Right ventricle myocardium superior (tissue), 1 donor: ENCODE data around the gene WWOX. TPM values are rescaled to one million over a fixed set of nuclear protein-coding genes. Genes with fewer than 3 reads are reported as not detected.

Experiments used
- ATAC-seq: fragments of 200-7000 bp; cut with Tn5 transposase; one replicate; pipeline ENCODE4 v1.9.1; 2020; ENCODE audit warnings: mild to moderate bottlenecking; ENCODE audit not compliant: poor library complexity
- DNase-seq: peaks from one replicate; pipeline ENCODE4 v3.0.0-alpha.2; 2020
- intact Hi-C: fragments of 100-400 bp; cut with DNase I; formaldehyde crosslinking; loops from one replicate; pipeline ENCODE4 v1.11.2; 2022
- total RNA-seq: library from RNA; stranded (reverse); fragmentation: NEBNext Ultra II Directional; extraction: Animal tissue kit (Norgen Biotek cat#: 25700); gene quantifications from one replicate; pipeline ENCODE4 v1.2.1, GENCODE V29; 2021
- donor health status: DM: no; HTN: yes; CAD: no; lungs with severe emphysema.

The WWOX gene
- total RNA-seq, 1 donor from 2014 or later = 11.5 TPM

GRCh38 chr16:78389009-78389498, 289.6 kb downstream of the WWOX start:
- peak; percentile 49 for DNase-seq
- intact Hi-C loops = no loop called here
- ATAC-seq = peak; percentile 74

- ATAC-seq (peak; percentile 74), DNase-seq (no peak)
- intact Hi-C loops = no loop called here
Measured at GRCh38 chr16:78390092-78390491, 290.6 kb downstream of the WWOX start.

GRCh38 chr16:78390508-78391324, 291.3 kb downstream of the WWOX start:
- intact Hi-C loops = no loop called here
- ATAC-seq (no peak), DNase-seq (no peak)

DNA sequence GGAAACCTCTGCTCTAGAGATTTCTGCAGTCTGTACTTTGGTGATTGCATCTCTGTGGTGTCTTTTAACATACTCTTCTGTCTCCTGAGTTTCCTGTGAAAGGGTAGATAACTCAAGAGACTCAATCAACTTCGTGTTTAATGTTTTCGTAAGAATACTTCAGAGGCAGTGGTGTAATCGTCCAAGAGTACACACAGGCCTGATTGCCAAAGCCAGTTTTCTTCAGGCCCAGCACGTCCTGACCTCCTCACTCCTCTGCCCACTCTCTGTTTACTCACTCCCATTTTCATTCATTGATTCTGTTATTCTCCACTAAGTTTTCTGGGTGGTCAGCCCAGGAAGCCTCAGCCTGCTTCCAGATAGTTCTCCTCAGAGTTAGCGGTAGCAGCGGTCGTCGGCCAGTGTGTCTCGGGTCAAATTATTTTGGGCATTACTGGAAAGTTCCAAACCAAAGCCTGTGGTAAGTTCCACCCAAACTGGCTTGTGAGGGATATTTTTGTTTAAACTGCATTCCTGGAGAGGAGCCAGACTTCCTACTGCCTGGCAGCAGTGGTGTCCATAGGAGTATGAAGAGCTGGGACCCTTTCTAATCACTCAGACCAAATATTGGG, 293.2 kb downstream of the WWOX start:
- intact Hi-C loops = no loop called here
- peak; percentile 9 for ATAC-seq

GRCh38 chr16:78395035-78395434, 295.6 kb downstream of the WWOX start:
- no peak for DNase-seq
- intact Hi-C loops = no loop called here
- ATAC-seq = no peak

More for the DNA sequence above, 293.2 kb downstream of the WWOX start:
- DNase-seq = no peak

- DNase-seq (no peak), ATAC-seq (no peak)
- intact Hi-C loops = no loop called here
Measured at GRCh38 chr16:78396046-78396445, 296.6 kb downstream of the WWOX start.

- ATAC-seq (no peak), DNase-seq (no peak)
- intact Hi-C loops = no loop called here
Measured at GRCh38 chr16:78396673-78397072, 297.2 kb downstream of the WWOX start.

DNA sequence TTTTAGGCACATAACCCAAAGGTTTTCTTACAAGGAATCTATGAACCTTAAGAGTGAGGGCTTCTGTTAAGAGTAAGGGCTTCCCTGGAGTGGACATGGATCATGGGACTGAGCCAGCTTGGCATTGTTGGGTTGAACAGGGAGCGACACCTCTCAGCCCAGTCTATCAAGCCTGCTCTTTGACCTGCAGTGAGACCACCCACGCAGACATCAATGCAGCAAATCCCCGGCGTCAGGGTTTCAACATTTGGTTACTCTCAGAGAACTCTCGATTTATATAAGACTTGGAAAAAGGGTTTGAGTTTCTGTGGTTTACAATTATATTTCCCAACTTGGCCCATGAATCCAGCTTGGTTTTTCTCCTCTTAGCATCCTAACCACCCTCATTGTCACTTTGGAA, 299.9 kb downstream of the WWOX start:
- no peak for ATAC-seq
- intact Hi-C loops = no loop called here
- DNase-seq = no peak

DNA sequence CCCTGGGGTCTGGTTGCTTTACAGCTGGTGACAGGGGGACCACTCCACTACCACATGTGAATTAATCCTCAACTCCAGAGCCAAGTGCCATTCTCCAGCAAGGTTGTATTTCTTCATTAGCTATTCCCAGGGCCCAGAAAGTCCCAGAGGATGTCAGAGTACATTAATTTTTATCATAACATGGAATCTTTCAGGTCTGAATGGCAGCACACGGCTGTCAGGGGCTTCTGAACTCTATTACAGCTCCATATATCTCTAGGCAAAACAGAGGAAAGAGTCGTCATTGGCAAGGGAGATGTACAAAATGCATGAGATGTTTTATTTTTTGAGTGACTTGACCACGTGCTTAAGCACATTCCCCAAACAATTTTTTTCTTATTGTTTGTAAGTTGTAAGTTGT, 303.4 kb downstream of the WWOX start:
- DNase-seq (no peak), ATAC-seq (no peak)
- intact Hi-C loops = no loop called here

GRCh38 chr16:78405040-78405439, 305.6 kb downstream of the WWOX start:
- intact Hi-C loops = no loop called here

DNA sequence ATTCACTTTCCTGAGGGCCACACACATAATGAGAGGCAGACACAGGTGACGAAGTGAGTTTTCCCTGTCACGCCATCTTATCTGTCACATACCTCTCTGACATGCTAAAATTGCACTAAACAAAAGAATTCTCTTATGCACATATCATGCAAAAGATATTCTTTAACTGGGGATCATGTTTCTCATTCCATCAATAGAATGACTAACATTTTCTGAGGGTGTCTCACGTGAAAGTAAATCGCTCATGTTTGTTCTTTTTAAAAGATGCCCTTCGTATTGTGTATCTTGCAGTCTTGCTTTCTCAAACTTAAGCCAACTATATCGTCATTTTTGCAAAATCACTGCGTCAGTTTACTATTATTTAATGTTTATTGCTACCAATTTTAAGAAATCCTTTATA, 306.4 kb downstream of the WWOX start:
- DNase-seq (no peak), ATAC-seq (no peak)
- intact Hi-C loops = no loop called here

More at GRCh38 chr16:78405040-78405439, 305.6 kb downstream of the WWOX start:
- ATAC-seq (no peak), DNase-seq (no peak)

DNA sequence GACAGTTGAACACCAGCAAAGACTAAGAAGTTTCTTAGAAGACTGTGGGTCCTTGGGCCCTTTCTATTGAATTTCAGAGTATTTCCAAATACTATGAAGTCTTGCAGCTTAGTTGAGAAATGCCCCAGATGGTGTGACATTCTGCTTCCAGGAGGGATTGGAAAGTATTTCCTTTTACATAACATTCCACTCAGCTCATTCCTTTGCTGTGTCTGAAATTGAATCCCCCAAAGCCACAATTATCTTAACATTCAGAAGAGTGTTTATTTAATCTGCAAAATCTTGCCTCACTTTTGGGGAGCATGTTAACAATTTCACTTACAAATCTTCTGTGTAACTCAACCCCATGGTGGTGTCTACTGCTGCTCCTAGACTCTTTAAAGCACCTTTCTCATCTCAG, 307.7 kb downstream of the WWOX start:
- DNase-seq (no peak), ATAC-seq (peak; percentile 39)
- intact Hi-C loops = no loop called here

DNA sequence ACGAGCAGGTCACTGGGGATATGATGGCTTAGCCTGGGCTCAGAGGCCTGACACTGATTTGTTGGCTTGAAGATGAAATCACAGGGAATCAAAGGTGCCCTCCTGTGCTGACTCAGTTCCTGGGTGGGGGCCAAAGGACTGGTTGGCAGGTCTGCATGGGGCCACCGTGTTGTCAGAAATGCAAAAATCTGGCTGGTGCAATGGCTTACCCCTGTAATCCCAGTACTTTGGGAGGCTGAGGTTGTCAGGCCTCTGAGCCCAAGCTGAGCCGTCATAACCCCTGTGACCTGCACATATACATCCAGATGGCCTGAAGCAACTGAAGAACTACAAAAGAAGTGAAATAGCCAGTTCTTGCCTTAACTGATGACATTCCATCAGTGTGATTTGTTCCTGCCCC, 314.2 kb downstream of the WWOX start:
- DNase-seq (no peak), ATAC-seq (no peak)
- intact Hi-C loops = no loop called here

- ATAC-seq = no peak
- intact Hi-C loops = no loop called here
Measured at GRCh38 chr16:78415013-78415412, 315.6 kb downstream of the WWOX start.

GRCh38 chr16:78415669-78416068, 316.2 kb downstream of the WWOX start:
- intact Hi-C loops = no loop called here
- DNase-seq (no peak), ATAC-seq (no peak)

More at GRCh38 chr16:78415013-78415412, 315.6 kb downstream of the WWOX start:
- no peak for DNase-seq

GRCh38 chr16:78416400-78416799, 316.9 kb downstream of the WWOX start:
- DNase-seq = no peak
- intact Hi-C loops = no loop called here
- no peak for ATAC-seq

DNA sequence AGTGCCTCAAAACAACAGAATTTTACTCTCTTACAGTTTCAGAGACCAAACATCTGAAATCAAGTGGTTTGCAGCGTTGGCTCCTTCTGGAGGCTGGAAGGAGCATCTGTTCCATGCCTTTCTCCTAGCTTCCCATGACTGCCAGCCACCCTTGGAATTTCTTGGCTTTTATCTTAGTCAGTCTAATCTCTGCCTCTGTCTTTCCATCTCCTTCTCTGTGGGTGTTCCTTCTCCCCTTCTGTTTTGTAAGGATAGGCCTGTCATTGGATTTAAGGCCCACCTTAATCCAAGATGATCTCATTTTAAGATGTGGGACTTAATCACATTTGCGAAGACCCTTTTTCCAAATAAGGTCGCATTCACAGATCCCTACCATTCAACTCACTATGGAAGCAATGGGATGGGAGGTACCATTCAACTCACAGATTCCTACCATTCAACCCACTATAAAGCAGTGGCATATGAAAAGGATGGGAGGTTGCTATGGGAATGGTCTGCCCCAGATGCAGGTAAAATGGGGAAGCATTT, 321.8 kb downstream of the WWOX start:
- intact Hi-C loops = no loop called here
- ATAC-seq (no peak), DNase-seq (no peak)

DNA sequence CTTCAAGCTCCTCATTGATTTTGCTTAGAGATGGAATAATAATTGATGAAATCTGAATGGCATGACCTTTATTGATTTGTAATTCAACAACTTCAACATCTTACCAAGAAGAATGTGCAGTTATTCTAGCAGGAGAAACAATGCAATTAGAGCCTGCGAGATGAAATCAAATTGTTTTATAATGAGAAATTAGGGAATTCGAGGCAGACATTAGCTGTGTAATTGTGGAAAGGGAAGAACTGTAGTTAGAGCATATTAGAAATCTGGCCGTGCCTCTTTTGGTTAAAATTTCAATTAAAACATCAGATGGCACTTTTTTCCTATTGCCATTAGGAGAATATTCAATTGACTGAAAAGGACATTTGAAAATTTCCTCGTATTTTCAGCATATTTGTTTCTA, 325.8 kb downstream of the WWOX start:
- ATAC-seq = no peak
- intact Hi-C loops = no loop called here
- DNase-seq = no peak

GRCh38 chr16:78425891-78426510, 326.5 kb downstream of the WWOX start:
- no peak for DNase-seq
- no peak for ATAC-seq
- intact Hi-C loops = no loop called here

- intact Hi-C loops = no loop called here
- ATAC-seq = no peak
Measured at GRCh38 chr16:78428193-78428592, 328.7 kb downstream of the WWOX start.

More at GRCh38 chr16:78428193-78428592, 328.7 kb downstream of the WWOX start:
- DNase-seq = no peak
